Uterus (tissue), 4 donors: ENCODE data around the gene DDX49. TPM values are rescaled to one million over a fixed set of nuclear protein-coding genes. Genes with fewer than 3 reads are reported as not detected.

Experiments
- DNase-seq, 2 donors: peaks; one replicate each; pipeline ENCODE4 v3.0.0-alpha.2; 2019 to 2020
- H3K27ac ChIP-seq, 2 donors: fragments of 200-600 bp; sonication (generic); 1 replicate in 1 of 2; 2 replicates in 1 of 2; pipeline ENCODE4 v1.5.1; 2016 to 2018
- H3K27me3 ChIP-seq, 2 donors: fragments of 200-600 bp; sonication (generic); one replicate each; pipeline ENCODE4 v1.5.1; 2018 to 2019; ENCODE audit warnings: control low read depth in 1 of 2
- H3K36me3 ChIP-seq, 2 donors: fragments of 200-600 bp; sonication (generic); one replicate each; pipeline ENCODE4 v1.5.1; 2019; ENCODE audit warnings: control low read depth in 1 of 2
- H3K4me1 ChIP-seq, 2 donors: fragments of 200-600 bp; sonication (generic); one replicate each; pipeline ENCODE4 v1.5.1; 2018 to 2019; ENCODE audit warnings: control low read depth in 1 of 2
- H3K4me3 ChIP-seq, 2 donors: fragments of 200-600 bp; sonication (generic); 1 replicate in 1 of 2; 2 replicates in 1 of 2; pipeline ENCODE4 v1.5.1; 2018 to 2019; ENCODE audit warnings: mild to moderate bottlenecking in 1 of 2
- H3K9me3 ChIP-seq, 2 donors: fragments of 200-600 bp; sonication (generic); one replicate each; pipeline ENCODE4 v1.5.1; 2019; ENCODE audit warnings: control low read depth in 1 of 2
- CTCF ChIP-seq, 4 experiments: fragments of 200-600 bp in 2 of 4; fragments of 450-650 bp in 2 of 4; sonication (generic) in 2 of 4; IDR thresholded peaks; one replicate each; pipeline ENCODE4 v1.5.1; 2016 to 2019; ENCODE audit warnings: antibody characterized with exemption in 4 of 4, mild to moderate bottlenecking in 2 of 4, moderate library complexity in 1 of 4
- POLR2A ChIP-seq, 2 donors: fragments of 450-650 bp; IDR thresholded peaks; one replicate each; pipeline ENCODE4 v1.6.1; 2016; ENCODE audit warnings: antibody characterized with exemption in 2 of 2, mild to moderate bottlenecking in 1 of 2, moderate library complexity in 1 of 2
- intact Hi-C: fragments of 100-400 bp; cut with DNase I; formaldehyde crosslinking; loops from one replicate; pipeline ENCODE4 v1.15.1; 2023; ENCODE audit warnings: low total_unique reads
- total RNA-seq, 4 donors: library from RNA; depleted of rRNA in 3 of 4; stranded (reverse); fragments of >200 nt in 3 of 4; gene quantifications; one replicate each; pipeline versions ENCODE4 v1.1.0 to v1.2.4, GENCODE V29; 2014 to 2023
- donor health status: DM: yes; HTN: yes; CAD: no.

DDX49 gene
- total RNA-seq, 4 donors from 2014 or later: 27.7 to 40.9 (median 31.4) TPM

GRCh38 chr19:18895824-18896341 is 23.6 kb upstream of the DDX49 start, which contains the start of gene CERS1:
Gene CERS1, minus strand, starts transcription at chr19:18896158. Its CDS starts 86 bp downstream, at chr19:18896072.
- Histone ChIP-seq H3K9me3 (no peaks in the 10 kb centered on the region), H3K36me3 (no peaks in the 10 kb centered on the region), H3K4me3 (peak within 1 kb of the TSS in 1 of 2 donors; percentile 17), H3K4me1 (peaks cover 0 to 23% of the 10 kb centered on the region in 2 donors), H3K27ac (no peak within 1 kb of the TSS), H3K27me3 (peaks cover 0 to 6% of the 10 kb centered on the region in 2 donors)
- no peak for DNase-seq
- no peak for TF ChIP-seq POLR2A (IDR thresholded peaks at IDR 0.05)
- TF ChIP-seq CTCF (IDR thresholded peaks at IDR 0.05): no peak
- intact Hi-C loops: no loop called here

GRCh38 chr19:18896421-18896841 is 23.1 kb upstream of the DDX49 start:
- TF ChIP-seq POLR2A (IDR thresholded peaks at IDR 0.05): no peak
- TF ChIP-seq CTCF (IDR thresholded peaks at IDR 0.05): no peak
- DNase-seq: no peak
- H3K27ac ChIP-seq: no peak overlapping the region

GRCh38 chr19:18897094-18898029 is 22.2 kb upstream of the DDX49 start:
- TF ChIP-seq POLR2A (IDR thresholded peaks at IDR 0.05) (no peak), CTCF (IDR thresholded peaks at IDR 0.05) (no peak)
- Histone ChIP-seq H3K4me3 (no peak overlapping the region), H3K36me3 (no peaks in the 10 kb centered on the region), H3K27me3 (peaks cover 0 to 6% of the 10 kb centered on the region in 2 donors), H3K4me1 (peaks cover 0 to 23% of the 10 kb centered on the region in 2 donors), H3K9me3 (no peaks in the 10 kb centered on the region), H3K27ac (no peak overlapping the region)
- intact Hi-C loops: no loop called here
- peak in 1 of 2 donors; percentile 13 for DNase-seq

More at GRCh38 chr19:18896421-18896841, 23.1 kb upstream of the DDX49 start:
- peaks cover 0 to 23% of the 10 kb centered on the region in 2 donors for H3K4me1 ChIP-seq
- H3K9me3 ChIP-seq: no peaks in the 10 kb centered on the region
- H3K4me3 ChIP-seq: no peak overlapping the region
- intact Hi-C loops: no loop called here
- H3K27me3 ChIP-seq: peaks cover 0 to 6% of the 10 kb centered on the region in 2 donors
- H3K36me3 ChIP-seq: no peaks in the 10 kb centered on the region

GRCh38 chr19:18898081-18898606 is 21.4 kb upstream of the DDX49 start:
- intact Hi-C loops: no loop called here
- Histone ChIP-seq H3K9me3 (no peaks in the 10 kb centered on the region), H3K27ac (no peak overlapping the region), H3K27me3 (peaks cover 0 to 6% of the 10 kb centered on the region in 2 donors), H3K4me3 (no peak overlapping the region), H3K36me3 (no peaks in the 10 kb centered on the region), H3K4me1 (peaks cover 0 to 23% of the 10 kb centered on the region in 2 donors)
- TF ChIP-seq CTCF (IDR thresholded peaks at IDR 0.05) (no peak), POLR2A (IDR thresholded peaks at IDR 0.05) (no peak)
- no peak for DNase-seq
